ENCODE measurements around the gene DUOX1. TPM values are rescaled to one million over a fixed set of nuclear protein-coding genes. Genes with fewer than 3 reads are reported as not detected.
A peak's percentile ranks its signal among the peaks of the same experiment; 100 is the strongest.
"Not testable (repeated sequence)": the region's sequence is repeated elsewhere in the genome, so short reads cannot be mapped to it uniquely, and the experiment has no call there.

Gene DUOX1
- total RNA-seq (0.15 and 0.27 TPM in 2 replicates), polyA plus RNA-seq (not detected in 2 replicates), polyA minus RNA-seq (not detected in 2 replicates)
- total RNA-seq (2013), result not detected

DNA sequence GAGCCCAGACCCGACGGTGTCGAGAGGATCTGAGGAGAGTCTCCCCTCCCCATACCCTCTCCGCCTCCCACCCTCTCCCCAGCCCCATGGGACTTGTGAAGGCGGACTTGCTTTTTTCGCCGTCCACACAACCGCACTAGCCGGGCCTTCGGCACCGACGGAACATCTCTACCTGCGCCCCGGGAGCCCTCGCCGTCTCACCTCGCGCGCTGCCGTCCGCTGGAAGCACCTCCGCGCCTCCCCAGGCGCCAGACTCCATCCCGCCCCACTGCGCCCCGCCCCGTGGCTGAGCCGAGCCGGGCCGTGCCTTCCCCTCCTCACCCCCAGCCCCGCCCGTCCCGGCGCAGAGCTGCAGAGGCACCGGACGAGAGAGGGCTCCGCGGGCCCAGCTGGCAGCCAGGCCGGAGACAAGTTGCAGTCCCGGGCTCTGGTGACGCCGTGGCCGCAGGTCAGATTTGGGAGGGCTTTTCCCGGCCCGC is at the start of gene DUOX1, which contains the start of gene DUOXA1:
Gene DUOX1, plus strand, starts transcription at position 344 of the 479 bp plus-strand sequence. CDS start 1,973 bp downstream, outside the sequence.
Gene DUOXA1, minus strand, starts transcription at position 229 of the 479 bp plus-strand sequence. CDS start 6,865 bp downstream, outside the sequence.
- peak; percentile 41 for DNase-seq
- H3K27ac ChIP-seq (ENCODE audit: low read length in 2 of 2), result no peak within 1 kb of the TSS

DNA sequence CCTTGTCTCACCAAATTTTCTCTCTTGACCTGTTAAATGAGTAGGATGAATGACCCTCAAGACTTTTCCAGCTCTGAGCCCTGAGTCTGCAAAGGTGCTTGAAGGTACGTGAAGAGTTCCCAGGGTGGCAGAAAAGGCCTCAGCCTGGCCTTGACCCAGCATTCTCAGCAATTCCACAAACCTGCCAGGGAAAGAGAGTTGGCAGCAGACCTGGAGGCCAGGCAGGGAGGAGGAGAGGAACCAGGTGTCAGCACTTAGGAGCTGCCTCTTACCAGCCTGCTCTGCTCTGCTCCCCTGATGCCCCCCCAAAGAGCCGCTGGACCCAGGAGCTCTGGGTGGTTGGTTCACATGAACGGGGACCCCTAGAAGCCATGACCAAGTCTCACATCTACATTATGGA is 49.2 kb upstream of the DUOX1 start:
- H4K20me1 ChIP-seq (ENCODE audit: control insufficient read depth, insufficient read depth, low read length, poor library complexity, severe bottlenecking); H2AFZ ChIP-seq (ENCODE audit: insufficient read depth, low read depth, low read length, poor library complexity, severe bottlenecking); ATAC-seq (ENCODE audit: low read depth); H3K9ac ChIP-seq (ENCODE audit: low read length); H3K36me3 ChIP-seq (replicated peaks in 1 of 2; ENCODE audit: control extremely low read depth in 1 of 2, control insufficient read depth in 1 of 2, extremely low read depth in 1 of 2, insufficient read depth in 2 of 2, low read length in 1 of 2); H3K4me3 ChIP-seq (ENCODE audit: control extremely low read depth in 1 of 5, extremely low read depth in 1 of 5, insufficient read depth in 1 of 5, low read depth in 2 of 5, low read length in 4 of 5); H3K27me3 ChIP-seq (replicated peaks in 1 of 4; ENCODE audit: control extremely low read depth in 1 of 4, control insufficient read depth in 3 of 4, insufficient read depth in 4 of 4, low read length in 3 of 4); POLR2A ChIA-PET; H3K4me1 Mint-ChIP-seq; H3K27ac ChIP-seq (ENCODE audit: low read length in 2 of 2); intact Hi-C loops (cut with micrococcal nuclease); H3K4me2 ChIP-seq (replicated peaks; ENCODE audit: low read depth, low read length, poor library complexity, severe bottlenecking); H3K79me2 ChIP-seq (ENCODE audit: control insufficient read depth, insufficient read depth, low read length); H3K9me3 Mint-ChIP-seq (ENCODE audit: insufficient read depth); H3K9me3 ChIP-seq (ENCODE audit: control extremely low read depth in 1 of 3, control insufficient read depth in 2 of 3, insufficient read depth in 1 of 3, low read length in 2 of 3); DNase-seq; H3K27ac Mint-ChIP-seq; H3K4me3 Mint-ChIP-seq; H3K4me1 ChIP-seq (ENCODE audit: control insufficient read depth in 2 of 2, insufficient read depth in 2 of 2, low read length in 2 of 2): not testable (repeated sequence)
- peaks cover 14% of the 10 kb centered on the region for H3K27me3 Mint-ChIP-seq
- CTCF ChIA-PET, result interaction anchor here (0.8 kb wide), 1 partner anchor 8 kb away, joined by 3 read pairs; no protein-coding TSS in a partner anchor
- WGBS (ENCODE audit: insufficient coverage), result 100% methylated on average over 2 of the region's 3 CpGs

More for the DNA sequence above, at the start of gene DUOX1, which contains the start of gene DUOXA1:
- H3K4me1 Mint-ChIP-seq, result peaks cover 13% of the 10 kb centered on the region
- Histone ChIP-seq H3K9me3 (ENCODE audit: control extremely low read depth in 1 of 3, control insufficient read depth in 2 of 3, insufficient read depth in 1 of 3, low read length in 2 of 3) (peaks cover 0 to 8% (median 0%) of the 10 kb centered on the region in 3 donors), H2AFZ (ENCODE audit: insufficient read depth, low read depth, low read length, poor library complexity, severe bottlenecking) (peak within 1 kb of the TSS; percentile 51), H3K36me3 (replicated peaks in 1 of 2; ENCODE audit: control extremely low read depth in 1 of 2, control insufficient read depth in 1 of 2, extremely low read depth in 1 of 2, insufficient read depth in 2 of 2, low read length in 1 of 2) (no peaks in the 10 kb centered on the region), H3K27me3 (replicated peaks in 1 of 4; ENCODE audit: control extremely low read depth in 1 of 4, control insufficient read depth in 3 of 4, insufficient read depth in 4 of 4, low read length in 3 of 4) (peaks cover 0 to 69% (median 38%) of the 10 kb centered on the region in 4 experiments), H3K4me1 (ENCODE audit: control insufficient read depth in 2 of 2, insufficient read depth in 2 of 2, low read length in 2 of 2) (peaks cover 16 to 24% of the 10 kb centered on the region in 2 donors), H3K79me2 (ENCODE audit: control insufficient read depth, insufficient read depth, low read length) (no peaks in the 10 kb centered on the region), H4K20me1 (ENCODE audit: control insufficient read depth, insufficient read depth, low read length, poor library complexity, severe bottlenecking) (no peaks in the 10 kb centered on the region), H3K9ac (ENCODE audit: low read length) (peak within 1 kb of the TSS; percentile 42), H3K4me3 (ENCODE audit: control extremely low read depth in 1 of 5, extremely low read depth in 1 of 5, insufficient read depth in 1 of 5, low read depth in 2 of 5, low read length in 4 of 5) (peak within 1 kb of the TSS in 3 of 5 experiments; percentile 11 to 35 (median 33)), H3K4me2 (replicated peaks; ENCODE audit: low read depth, low read length, poor library complexity, severe bottlenecking) (peak within 1 kb of the TSS; percentile 71)
- H3K4me3 Mint-ChIP-seq, result peak within 1 kb of the TSS; percentile 77
- ChIA-PET CTCF (interaction anchor here (6.1 kb wide), 1 partner anchor 12 kb away, joined by 33 read pairs; no protein-coding TSS in a partner anchor), POLR2A (no interaction called here)
- peak; percentile 72 for ATAC-seq (ENCODE audit: low read depth)
- H3K27me3 Mint-ChIP-seq, result peaks cover 77% of the 10 kb centered on the region
- intact Hi-C loops (cut with micrococcal nuclease), result no loop called here
- WGBS (ENCODE audit: insufficient coverage), result 11% methylated on average over 30 of the region's 46 CpGs
- H3K9me3 Mint-ChIP-seq (ENCODE audit: insufficient read depth), result no peaks in the 10 kb centered on the region
- H3K27ac Mint-ChIP-seq, result no peak within 1 kb of the TSS
- TF ChIP-seq EZH2 (IDR thresholded peaks at IDR 0.05; ENCODE audit: borderline replicate concordance, insufficient read depth, low read depth, low read length, poor library complexity, severe bottlenecking), result no peak
- TF ChIP-seq, protein P1, sequence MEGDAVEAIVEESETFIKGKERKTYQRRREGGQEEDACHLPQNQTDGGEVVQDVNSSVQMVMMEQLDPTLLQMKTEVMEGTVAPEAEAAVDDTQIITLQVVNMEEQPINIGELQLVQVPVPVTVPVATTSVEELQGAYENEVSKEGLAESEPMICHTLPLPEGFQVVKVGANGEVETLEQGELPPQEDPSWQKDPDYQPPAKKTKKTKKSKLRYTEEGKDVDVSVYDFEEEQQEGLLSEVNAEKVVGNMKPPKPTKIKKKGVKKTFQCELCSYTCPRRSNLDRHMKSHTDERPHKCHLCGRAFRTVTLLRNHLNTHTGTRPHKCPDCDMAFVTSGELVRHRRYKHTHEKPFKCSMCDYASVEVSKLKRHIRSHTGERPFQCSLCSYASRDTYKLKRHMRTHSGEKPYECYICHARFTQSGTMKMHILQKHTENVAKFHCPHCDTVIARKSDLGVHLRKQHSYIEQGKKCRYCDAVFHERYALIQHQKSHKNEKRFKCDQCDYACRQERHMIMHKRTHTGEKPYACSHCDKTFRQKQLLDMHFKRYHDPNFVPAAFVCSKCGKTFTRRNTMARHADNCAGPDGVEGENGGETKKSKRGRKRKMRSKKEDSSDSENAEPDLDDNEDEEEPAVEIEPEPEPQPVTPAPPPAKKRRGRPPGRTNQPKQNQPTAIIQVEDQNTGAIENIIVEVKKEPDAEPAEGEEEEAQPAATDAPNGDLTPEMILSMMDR (IDR thresholded peaks at IDR 0.05), result no peak

DNA sequence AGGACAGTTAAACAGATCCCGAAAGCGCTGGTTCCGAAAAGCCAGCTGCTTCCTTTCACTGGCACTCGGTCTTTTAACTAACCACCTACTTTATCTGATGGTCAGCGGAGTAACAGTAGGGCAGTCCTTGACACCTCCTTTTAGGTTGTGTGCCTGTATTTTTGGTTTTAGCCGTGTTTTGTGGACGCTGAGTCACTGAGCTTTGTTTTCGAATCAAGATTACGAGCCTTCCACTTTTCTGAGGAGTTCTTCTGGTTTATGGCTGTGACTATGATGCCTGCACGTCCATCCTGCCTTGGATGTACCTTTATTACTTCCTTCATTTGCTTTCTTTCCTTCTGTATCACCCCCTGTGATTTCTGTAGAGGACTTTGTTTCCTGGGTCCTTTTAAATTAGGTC is 47.4 kb upstream of the DUOX1 start:
- DNase-seq; ATAC-seq (ENCODE audit: low read depth); H3K4me3 ChIP-seq (ENCODE audit: control extremely low read depth in 1 of 5, extremely low read depth in 1 of 5, insufficient read depth in 1 of 5, low read depth in 2 of 5, low read length in 4 of 5); CTCF ChIA-PET; H3K27ac Mint-ChIP-seq; H3K27me3 ChIP-seq (replicated peaks in 1 of 4; ENCODE audit: control extremely low read depth in 1 of 4, control insufficient read depth in 3 of 4, insufficient read depth in 4 of 4, low read length in 3 of 4); intact Hi-C loops (cut with micrococcal nuclease); H3K9ac ChIP-seq (ENCODE audit: low read length); H4K20me1 ChIP-seq (ENCODE audit: control insufficient read depth, insufficient read depth, low read length, poor library complexity, severe bottlenecking); H3K4me1 Mint-ChIP-seq; H3K36me3 ChIP-seq (replicated peaks in 1 of 2; ENCODE audit: control extremely low read depth in 1 of 2, control insufficient read depth in 1 of 2, extremely low read depth in 1 of 2, insufficient read depth in 2 of 2, low read length in 1 of 2); H3K27ac ChIP-seq (ENCODE audit: low read length in 2 of 2); H3K4me1 ChIP-seq (ENCODE audit: control insufficient read depth in 2 of 2, insufficient read depth in 2 of 2, low read length in 2 of 2); POLR2A ChIA-PET; H3K4me3 Mint-ChIP-seq; H3K79me2 ChIP-seq (ENCODE audit: control insufficient read depth, insufficient read depth, low read length); H2AFZ ChIP-seq (ENCODE audit: insufficient read depth, low read depth, low read length, poor library complexity, severe bottlenecking); H3K9me3 ChIP-seq (ENCODE audit: control extremely low read depth in 1 of 3, control insufficient read depth in 2 of 3, insufficient read depth in 1 of 3, low read length in 2 of 3); H3K9me3 Mint-ChIP-seq (ENCODE audit: insufficient read depth); H3K4me2 ChIP-seq (replicated peaks; ENCODE audit: low read depth, low read length, poor library complexity, severe bottlenecking): not testable (repeated sequence)
- WGBS (ENCODE audit: insufficient coverage), result no CpG with 5 or more reads among the region's 10 CpGs
- peaks cover 21% of the 10 kb centered on the region for H3K27me3 Mint-ChIP-seq
